Stimulated activated CD8-positive, alpha-beta memory T cell treated with anti-CD3 and anti-CD28 coated beads, Interleukin-2, amount 100 ng/mL, for 48 hours (primary cell): Measurements from ENCODE around the gene AKT3.
"Not testable (repeated sequence)": the region's sequence is repeated elsewhere in the genome, so short reads cannot be mapped to it uniquely, and the experiment has no call there.

Experiments
- DNase-seq, 2 donors: peaks; one replicate each; pipeline ENCODE4 v3.0.0-alpha.2; 2020; ENCODE audit warnings: low read depth in 2 of 2

AKT3 gene

DNA sequence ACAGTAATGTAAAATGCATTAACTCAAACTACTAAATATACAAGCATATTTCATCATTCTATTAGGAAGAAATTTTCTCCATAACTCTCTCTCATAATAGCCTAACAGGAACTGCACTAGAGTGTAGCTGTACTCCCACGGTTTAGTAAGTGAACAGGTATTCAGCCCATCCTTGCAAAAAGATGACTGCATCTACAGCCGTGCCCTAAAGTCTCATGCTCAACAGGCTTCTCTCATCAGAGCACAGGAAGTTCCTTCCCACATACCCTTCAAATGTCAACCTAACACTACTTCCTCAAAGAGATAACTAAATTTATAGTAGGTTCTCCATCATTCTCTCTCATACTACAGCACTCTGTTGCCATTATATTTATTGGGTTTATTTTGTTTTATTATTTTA, 251.6 kb downstream of the AKT3 start:
- no peak for DNase-seq

DNA sequence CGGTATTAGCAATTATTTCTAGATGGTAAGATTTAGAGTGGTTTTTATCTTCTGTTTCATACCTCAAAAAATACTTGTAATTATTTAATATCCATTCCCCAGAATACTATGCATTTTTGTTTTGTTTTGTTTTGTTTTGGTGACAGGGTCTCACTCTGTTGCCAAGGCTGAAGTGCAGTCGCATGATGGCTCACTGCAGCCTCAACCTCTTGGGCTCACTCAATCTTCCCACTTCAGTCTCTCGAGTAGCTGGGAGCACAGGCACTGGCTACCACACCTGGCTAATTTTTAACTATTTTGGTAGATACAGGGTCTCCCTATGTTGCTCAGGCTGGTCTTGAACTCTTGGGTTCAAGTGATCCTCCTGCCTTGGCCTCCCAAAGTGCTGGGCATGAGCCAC, 252.7 kb downstream of the AKT3 start:
- DNase-seq: no peak

DNA sequence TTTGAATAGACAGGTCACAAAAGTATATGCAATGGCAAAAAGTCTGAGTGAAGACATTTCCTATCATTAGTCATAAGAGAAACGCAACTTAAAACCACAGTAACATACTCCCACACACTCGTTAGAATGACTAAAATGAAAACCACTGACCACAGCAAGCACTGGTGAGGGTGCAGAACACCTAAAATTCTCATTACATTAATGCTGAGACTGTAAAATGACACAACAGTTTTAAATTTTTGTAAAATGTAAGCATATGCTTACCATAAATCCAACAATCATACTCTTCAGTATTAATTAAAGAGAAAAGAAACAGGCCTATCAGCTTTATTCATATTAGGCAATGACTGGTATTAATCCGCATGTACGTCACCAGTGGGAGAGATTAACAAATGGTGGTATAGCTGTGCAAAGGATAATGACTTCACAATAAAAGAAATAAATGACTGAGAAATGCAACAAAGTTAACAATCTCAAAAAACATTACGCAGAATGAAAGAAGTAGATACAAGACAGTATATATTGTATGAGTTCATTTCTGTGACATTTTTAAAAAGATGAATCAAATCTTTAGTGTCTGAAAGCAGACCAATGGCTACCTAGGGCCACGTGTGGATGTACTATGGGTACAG, 253.5 kb downstream of the AKT3 start:
- DNase-seq: no peak

DNA sequence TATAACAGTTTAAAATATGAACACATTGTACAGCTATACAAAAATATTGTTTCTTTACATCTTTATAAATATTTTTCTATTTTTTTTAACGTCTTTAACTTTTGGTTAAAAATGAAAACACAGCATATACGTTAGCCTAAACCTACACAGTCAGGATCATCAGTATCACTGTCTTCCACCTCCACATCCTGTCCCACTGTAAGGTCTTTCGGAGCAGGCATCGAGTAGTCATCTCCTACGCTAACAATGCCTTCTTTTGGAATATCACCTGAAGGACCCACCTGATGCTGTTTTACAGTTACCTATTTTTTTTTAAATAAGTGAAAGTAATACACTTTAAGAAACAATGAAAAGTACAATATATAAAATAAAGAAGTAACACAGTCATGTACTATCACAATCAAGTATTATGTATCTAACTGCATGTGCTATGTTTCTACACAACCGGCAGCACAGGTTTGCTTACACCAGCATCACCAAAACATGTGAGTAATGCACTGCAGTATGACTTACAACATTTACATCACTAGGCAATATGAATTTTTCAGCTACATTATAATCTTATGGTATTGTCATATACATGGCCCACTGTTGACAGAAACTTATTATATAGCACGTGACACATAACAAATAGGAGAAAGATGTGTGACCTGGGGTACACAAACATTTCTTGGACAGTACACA, 254.4 kb downstream of the AKT3 start:
- DNase-seq: no peak

DNA sequence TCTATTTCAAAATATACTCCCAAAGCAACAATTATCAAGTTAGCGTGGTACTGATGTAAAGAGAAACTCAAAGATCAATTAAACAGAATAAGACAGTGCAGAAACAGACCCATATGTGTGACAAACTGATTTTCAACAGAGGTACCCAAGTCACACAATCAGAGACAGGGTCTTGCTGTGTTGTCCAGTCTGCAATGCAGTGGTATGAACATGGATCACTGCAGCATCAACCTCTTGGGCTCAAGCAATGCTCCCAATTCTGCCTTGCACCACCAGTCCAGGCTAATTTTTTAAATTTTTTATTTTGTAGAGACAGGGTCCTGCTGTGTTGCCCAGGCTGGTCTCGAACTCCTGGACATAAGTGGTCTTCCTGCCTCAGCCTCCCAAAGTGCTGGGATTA, 255.6 kb downstream of the AKT3 start:
- DNase-seq: no peak

DNA sequence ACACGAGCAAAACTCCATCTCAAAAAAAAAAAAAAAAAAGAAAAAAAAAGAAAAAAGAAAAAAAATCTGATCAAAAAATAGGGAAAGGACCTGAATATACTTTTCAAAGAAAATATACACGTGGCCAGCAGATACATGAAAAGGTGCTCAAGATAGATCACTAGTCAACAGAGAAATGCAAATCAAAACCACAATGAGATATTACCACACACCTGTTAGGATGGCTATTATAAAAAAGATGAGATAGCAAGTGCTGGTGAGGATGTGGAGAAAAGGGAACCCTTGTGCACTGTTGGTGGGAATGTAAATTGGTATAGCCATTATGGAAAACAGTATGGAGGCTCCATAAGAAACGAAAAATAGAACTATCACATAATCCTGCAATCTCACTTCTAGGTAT, 260.8 kb downstream of the AKT3 start:
- not testable (repeated sequence) for DNase-seq

DNA sequence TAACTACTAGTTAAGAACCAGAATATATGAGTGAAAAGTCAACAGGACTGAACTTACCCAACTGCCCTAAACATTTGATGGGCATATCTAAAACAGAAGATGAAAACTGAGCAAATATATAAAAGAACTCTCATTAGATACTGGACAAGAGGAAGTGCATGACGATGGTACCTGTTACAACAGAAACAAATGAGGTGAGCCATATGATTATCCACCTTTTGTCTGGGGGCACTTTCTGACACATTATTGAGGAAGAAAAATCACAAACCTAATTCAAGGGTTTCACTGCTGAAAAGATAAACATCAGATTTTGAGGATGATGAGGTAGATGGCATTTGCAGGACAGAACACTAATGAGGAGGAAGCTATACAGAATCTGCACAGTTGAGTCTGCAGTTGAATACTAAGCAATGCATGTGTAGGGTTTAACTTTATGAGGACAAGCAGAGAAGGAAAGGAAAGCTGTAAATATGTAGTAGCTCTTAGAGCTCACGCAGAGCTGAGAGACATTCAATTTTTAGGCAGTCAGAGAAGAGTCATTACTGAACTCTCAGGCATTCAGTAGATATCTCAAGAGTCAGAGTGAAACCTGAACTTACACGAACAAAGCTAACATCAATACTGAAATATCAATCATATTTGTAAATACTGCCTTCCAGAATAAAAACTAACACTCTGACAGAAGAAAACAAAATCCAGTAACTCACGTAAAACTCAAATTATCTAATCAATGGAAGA, 262.1 kb downstream of the AKT3 start:
- DNase-seq: no peak

DNA sequence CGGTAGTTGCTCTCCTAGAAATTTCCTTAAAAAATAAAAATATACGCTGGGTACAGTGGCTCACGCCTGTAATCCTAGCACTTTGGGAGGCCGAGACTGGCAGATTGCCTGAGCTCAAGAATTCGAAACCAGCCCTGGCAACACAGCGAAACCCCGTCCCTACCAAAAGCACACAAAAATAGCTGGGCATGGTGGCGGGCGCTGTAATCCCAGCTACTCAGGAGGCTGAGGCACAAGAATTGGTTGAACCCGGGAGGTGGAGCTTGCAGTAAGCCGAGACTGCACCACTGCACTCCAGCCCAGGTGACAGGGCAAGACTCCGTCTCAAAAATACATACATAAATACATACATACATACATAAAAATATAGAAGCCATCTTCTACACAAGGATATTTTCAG, 262.8 kb downstream of the AKT3 start:
- no peak for DNase-seq

DNA sequence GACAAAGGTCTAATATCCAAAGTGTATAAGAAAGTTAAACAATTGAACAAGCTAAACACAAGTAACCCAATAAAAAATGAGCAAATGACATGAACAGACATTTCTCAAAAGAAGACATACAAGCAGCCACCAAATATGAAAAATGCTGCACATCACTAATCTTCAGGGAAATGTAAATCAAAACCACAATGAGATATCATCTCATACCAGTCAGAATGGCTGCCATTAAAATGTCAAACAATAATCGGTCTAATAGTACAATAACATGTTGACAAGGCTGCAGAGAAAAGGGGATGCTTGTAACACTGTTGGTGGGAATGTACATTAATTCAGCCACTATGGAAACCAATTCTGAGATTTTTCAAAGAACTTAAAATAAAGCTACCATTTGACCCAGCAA, 264.1 kb downstream of the AKT3 start:
- DNase-seq: no peak

DNA sequence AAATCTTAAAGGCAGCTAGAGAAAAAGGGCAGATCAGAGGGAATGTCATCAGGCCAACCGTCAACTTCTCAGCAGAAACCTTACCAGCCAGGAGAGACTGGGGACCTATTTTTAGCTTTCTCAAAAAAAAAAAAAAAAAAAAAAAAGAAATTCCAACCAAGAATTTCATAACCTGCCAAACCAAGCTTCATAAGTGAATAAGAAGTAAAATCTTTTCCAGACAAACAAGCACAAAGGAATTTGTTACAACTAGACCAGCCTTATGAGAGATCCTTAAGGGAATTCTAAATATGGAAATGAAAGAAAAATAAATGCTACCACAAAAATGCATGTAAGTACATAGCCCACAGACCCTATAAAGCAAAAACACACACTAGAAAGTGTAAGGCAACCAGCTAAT, 267.7 kb downstream of the AKT3 start:
- DNase-seq: no peak

DNA sequence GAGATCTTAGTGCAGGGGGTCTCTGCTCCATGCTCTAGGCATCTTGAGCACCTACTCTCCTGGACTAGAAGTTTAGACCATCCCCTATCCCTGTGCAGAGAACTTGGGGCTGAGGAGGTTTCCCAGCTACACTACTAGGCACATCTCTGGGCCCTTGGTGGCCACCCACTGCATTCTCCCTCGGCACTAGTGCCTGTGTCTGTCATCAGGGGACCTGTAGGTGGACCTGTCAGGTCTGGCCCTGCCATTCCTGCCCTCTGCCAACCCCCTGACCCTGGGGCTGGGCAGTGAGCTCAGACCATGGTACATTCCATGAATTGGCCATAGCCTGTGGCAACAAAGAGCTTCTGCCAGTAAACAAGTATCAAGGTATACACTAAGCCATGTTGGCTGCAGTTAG, 269.1 kb downstream of the AKT3 start:
- no peak for DNase-seq

DNA sequence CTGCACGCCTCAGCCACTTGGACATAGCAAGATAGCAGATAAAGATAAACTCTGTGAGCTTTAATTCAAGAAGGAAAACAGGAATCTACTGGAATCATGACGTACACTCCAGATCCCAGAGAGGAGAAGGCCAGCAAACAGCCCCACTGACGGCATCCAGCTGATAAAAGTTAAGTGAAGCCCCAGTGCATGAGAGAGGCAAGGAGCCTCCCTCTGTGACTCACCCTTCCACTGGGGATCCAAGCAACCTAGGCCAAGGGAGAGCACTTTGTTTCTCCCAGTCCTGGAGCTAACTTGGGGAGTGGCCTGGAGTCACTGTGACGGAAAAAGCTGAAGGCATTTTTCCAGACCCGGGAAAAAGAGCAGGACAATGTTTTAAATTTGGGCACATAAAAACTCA, 270.0 kb downstream of the AKT3 start:
- no peak for DNase-seq

DNA sequence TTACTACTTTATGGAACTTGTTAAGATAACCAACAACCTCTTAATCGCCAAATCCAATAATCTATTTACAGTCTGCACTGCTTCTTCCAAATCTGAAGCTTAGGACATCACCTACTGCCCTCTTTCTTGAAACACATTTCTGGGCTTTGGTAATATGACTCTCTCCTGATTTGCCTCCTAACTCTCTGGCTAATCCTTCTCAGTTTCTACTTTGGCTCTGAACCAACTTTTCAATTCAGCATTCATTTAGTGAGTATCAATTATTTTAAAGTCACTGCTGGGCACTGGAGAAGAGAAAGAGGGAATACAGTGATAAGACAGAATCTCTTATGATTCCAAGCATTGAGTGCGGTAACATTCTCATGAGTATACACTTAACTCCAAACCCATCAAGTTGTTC, 275.0 kb downstream of the AKT3 start:
- no peak for DNase-seq

DNA sequence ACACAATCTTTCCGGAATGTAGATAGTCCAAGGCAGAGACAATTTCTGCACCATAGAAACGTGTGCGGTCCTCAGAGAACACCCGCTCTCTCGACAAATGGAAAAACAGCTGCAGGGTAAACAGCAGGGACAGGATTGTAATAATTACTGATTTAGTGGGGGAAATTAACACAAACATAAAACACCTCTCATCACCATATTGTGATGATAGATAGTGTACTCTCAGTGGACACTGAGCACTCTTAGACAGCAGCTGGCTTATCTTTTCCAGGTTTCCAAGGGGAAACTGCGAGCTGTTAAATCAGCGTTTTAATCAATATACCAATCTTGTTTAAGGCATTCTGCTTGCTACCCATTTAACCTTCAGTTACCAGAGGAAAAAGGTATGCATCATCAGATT, 277.1 kb downstream of the AKT3 start:
- no peak for DNase-seq

DNA sequence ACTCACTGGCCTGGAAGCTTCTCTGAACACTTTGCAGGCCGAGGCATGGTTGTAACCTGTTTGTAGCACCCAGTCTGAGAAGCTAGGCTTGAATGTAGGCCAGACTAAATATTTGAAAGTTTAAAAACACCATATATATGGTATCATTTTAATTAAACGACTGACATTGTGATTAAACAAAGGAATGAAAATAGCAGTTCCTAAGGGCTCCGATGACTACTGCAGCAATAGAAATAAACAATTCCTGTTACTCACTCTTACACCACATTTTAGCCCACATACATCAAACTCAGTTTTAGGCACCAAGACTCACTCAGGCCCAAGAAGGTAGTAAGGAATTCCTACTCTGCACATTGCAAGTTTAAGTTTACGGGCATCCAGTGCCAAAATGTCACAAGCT, 281.2 kb downstream of the AKT3 start:
- no peak for DNase-seq

DNA sequence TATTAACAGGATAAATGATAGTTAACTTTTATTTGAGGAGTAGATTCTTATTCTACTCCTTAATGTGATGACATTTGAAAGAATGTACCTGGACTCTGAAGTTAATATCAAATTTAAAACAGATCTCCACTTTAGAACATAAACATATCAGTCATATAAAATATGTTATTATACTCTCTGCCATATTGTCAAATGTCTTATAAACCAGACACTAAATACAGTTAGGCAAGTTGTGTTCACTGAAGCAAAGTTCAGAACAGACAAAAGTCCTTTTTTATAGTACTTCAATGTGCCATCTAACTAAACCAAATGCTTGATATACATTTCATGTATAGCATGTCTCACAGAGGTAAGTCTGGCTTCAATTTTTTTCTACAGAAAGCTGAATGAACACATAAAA, 285.2 kb downstream of the AKT3 start:
- DNase-seq: no peak

DNA sequence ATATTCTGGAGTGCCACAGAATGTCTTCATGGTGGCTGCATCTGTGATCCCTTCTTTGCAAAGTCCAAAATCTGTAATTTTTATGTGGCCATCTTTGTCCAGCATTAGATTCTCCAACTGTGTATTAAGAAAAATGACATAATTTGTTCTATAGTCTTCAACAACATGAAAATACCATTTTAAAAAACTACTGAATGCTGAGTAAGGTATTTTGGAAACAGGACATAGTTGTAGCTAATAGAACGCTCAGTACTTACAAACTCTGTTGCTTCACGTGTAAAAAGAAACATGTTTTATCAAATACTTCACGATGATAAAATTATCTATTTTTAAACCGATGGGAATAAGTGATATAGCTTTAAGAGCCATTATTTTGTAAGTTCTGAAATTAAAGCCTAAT, 286.3 kb downstream of the AKT3 start:
- no peak for DNase-seq

DNA sequence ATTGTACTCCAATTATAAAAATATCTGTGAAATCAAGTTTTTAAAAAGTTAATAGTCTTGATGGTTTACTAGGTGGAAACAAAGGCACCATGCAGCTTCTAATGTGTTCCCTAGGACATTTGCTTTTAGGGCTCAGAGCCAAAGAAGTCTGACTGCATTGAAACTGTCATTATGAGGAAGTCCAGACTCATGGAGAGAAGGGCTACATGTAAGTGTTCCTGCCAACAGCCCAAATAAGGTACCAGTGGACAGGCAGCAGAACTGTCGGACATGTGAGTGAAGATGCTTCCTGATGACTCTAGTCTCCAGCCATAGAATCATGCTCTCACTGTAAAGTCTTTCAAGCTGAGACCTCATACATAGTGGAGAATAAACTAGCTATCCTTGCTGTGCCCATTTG, 287.6 kb downstream of the AKT3 start:
- no peak for DNase-seq

DNA sequence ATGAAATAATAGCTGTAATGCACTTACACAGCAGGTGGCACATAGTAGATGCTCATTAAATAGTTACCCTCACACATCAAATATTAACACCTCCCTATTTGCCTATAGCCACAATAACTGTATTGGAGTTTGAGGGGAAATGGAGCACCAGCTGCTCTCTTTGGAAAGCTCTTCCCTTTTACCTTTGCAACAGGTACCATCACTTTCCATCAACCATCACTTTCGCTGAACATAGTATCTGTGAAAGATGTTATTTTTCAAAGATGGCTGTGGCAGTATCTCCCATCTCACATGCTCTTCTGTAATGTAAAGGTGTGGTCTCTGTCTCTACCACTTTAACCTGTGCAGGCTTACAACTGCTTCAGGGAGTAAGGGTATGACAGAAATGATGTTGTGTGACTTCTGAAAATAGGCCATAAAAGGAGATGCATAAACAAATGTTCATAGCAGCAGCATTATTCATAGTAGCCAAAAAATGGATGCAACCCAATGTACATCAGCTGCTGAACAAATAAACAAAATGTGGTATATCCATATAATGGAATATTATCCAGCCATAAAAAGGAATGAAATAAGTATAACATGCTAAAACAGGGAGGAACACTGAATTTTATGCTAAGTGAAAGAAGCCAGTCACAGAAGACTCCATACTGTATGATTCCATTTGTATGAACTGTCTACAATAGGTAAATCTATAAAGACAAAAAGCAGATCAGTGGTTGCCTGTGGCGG, 288.3 kb downstream of the AKT3 start:
- DNase-seq: no peak

DNA sequence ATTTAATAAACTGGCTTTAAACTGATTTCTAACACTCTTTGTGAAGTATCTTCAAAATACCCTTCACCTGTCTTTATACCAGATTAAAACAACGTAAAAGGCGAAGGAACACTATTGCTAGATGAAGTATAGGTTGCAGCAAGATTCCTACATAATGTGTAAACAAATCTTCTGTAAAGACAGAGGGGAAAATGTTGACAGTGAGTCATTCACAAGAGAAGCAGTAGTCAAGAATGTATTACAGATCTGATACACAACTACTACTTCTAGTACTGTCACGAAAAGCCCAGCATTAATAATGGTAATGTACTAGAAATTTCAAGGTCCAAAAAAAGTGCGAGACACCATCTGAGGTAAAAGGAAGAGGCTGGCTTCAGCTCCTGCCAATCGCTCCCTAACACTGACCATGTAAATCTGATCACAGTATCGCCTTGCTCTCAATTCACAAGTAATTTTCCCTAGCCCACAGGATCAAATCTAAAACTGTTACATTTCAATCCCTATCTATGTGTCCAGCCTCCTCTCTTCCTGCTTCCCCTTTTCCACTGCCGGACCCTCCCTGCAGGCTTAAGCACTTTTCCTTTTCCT, 290.4 kb downstream of the AKT3 start:
- DNase-seq: no peak

DNA sequence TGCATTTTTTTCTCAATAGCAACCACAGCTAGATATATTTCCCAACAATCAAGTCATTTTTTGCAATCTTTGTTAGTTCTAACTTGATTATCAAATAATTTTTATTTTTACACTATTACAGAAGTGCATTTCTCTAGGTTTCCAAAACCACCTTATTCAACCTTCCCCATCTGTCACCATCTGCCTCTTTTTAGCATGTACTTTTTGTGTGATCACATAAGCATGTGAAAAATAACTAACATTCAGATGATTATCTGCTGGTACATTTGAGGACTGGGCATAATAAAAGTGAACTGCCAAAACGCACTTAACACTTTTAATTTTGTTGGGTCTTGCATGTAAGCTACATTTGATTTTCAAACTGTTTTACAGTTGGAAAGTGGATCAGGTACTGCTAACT, 291.5 kb downstream of the AKT3 start:
- DNase-seq: no peak

DNA sequence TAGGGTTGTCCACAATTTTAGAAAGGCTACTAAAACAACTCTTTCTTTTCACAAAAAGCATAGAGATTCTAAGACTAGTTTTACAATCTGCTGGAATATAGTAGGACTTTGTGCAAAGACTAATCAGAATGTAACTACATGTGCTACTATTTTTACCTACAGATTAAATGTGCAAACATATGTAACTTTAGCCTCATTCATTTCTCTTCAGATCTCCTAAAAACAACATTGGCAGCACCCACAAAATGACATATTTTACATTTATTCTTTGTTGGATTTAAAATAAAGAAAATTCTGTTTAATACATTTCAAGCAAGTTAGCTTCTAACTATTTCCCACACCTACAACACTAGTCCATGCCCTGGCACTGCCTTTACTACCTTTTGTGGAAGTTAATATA, 292.2 kb downstream of the AKT3 start:
- no peak for DNase-seq
